HTERT RPE-1 (cell line): ENCODE results near the gene ASXL2.
"Not testable (repeated sequence)": the region's sequence is repeated elsewhere in the genome, so short reads cannot be mapped to it uniquely, and the experiment has no call there.

Source experiments
- in situ Hi-C: fragments of 300-500 bp; cut with MboI; formaldehyde crosslinking; loops from 4 replicates; pipeline ENCODE4 v1.14.3; 2020; ENCODE audit warnings: low sequenced_read_pairs

The ASXL2 gene

GRCh38 chr2:25894135-25894830, 16.0 kb upstream of the ASXL2 start:
- in situ Hi-C loops: no loop called here

GRCh38 chr2:25891672-25892071, 13.4 kb upstream of the ASXL2 start:
- in situ Hi-C loops: no loop called here

- in situ Hi-C loops: no loop called here
Measured at GRCh38 chr2:25887624-25888242, 9.4 kb upstream of the ASXL2 start.

GRCh38 chr2:25885933-25886332, 7.6 kb upstream of the ASXL2 start:
- in situ Hi-C loops: no loop called here

GRCh38 chr2:25881764-25882163, 3.5 kb upstream of the ASXL2 start:
- in situ Hi-C loops: no loop called here

GRCh38 chr2:25879133-25879730, 945 bp upstream of the ASXL2 start:
- in situ Hi-C loops: no loop called here

GRCh38 chr2:25877431-25878360, 591 bp downstream of the ASXL2 start:
- in situ Hi-C loops: no loop called here

GRCh38 chr2:25872134-25872533, 6.2 kb downstream of the ASXL2 start:
- in situ Hi-C loops: no loop called here

- in situ Hi-C loops: no loop called here
Measured at GRCh38 chr2:25867396-25868003, 10.8 kb downstream of the ASXL2 start.

GRCh38 chr2:25856377-25856776, 21.9 kb downstream of the ASXL2 start:
- in situ Hi-C loops: no loop called here

GRCh38 chr2:25855065-25855464, 23.2 kb downstream of the ASXL2 start:
- in situ Hi-C loops: no loop called here

GRCh38 chr2:25854613-25855012, 23.7 kb downstream of the ASXL2 start:
- in situ Hi-C loops: no loop called here

GRCh38 chr2:25853038-25853638, 25.1 kb downstream of the ASXL2 start:
- in situ Hi-C loops: no loop called here

GRCh38 chr2:25851740-25852503, 26.4 kb downstream of the ASXL2 start:
- in situ Hi-C loops: no loop called here

- in situ Hi-C loops: not testable (repeated sequence)
Measured at GRCh38 chr2:25850400-25850799, 27.9 kb downstream of the ASXL2 start.

GRCh38 chr2:25849350-25849749, 28.9 kb downstream of the ASXL2 start:
- in situ Hi-C loops: not testable (repeated sequence)

GRCh38 chr2:25845843-25846505, 32.3 kb downstream of the ASXL2 start:
- in situ Hi-C loops: no loop called here

- in situ Hi-C loops: no loop called here
Measured at GRCh38 chr2:25844089-25844488, 34.2 kb downstream of the ASXL2 start.

- in situ Hi-C loops: no loop called here
Measured at GRCh38 chr2:25842155-25842554, 36.1 kb downstream of the ASXL2 start.
